SIG-M5 treated with dmso at 0.1 percent for 504 hours (cell line): ENCODE results near the gene ACER2.
A peak's percentile ranks its signal among the peaks of the same experiment; 100 is the strongest.

Experiments
- DNase-seq: peaks from one replicate; lab custom pipeline; 2025; ENCODE audit not compliant: unreplicated experiment; lab: John Stamatoyannopoulos, UW

The ACER2 gene

DNA sequence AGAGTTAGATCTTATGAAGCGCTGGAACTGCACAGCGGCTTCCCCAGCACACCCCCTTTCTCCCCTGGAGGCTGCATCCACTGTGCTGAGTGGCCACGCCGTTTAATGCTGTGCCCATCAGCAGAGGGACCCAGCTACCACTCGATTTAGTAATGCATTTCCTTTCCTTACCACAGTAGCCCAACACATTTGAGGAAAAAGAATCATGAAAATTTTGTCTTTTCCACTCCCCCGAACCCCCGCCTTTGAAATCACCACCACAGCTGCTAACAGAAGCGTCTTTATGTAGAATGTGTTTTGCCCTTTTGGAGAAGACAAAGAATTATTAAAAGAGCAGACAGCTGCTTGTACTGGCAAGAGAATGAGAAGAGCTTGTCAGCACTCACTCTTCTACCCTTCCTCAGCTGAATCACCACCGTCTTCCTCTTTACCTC lies 73.2 kb downstream of the ACER2 start:
- DNase-seq = no peak

DNA sequence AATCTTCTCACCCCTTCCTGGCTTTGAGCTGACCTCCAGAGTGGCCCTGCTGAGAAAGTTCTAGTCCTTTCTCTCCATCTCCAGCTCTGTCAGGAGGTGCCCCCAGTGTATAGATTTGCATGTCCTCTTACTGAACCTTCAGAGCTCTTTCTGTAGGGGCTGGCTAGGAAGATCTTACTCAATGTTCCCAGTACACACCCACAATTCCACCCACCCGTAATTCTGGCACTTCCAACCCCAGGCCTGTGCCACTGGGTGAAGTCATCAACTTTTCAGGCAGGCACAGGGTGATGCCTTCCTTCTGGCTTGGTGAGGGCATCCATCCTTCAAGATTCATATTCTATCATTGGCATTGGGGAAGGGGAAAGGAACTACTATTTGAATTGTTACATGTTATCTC lies 75.9 kb downstream of the ACER2 start:
- DNase-seq = no peak

DNA sequence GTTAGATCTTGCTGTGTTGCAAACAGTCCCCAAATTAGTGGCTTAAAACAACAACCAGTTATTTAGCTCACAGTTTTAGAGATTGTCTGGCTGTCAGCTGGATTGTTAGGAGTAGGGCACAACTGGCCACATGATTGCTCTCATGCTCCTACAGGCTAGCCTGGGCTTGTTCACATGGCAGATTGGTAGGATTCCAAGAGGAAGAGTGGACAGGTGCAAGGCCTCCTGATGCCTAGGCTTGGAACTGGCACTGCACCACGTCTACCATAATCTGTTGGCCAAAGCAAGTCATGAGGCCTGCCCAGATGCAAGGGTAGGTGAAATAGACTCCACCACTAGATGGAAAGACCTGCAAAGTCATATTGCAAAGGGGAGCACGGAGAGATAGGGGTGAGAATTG lies 76.4 kb downstream of the ACER2 start:
- no peak for DNase-seq

- DNase-seq = no peak
Observed at GRCh38 chr9:19486803-19487202, 78.0 kb downstream of the ACER2 start.

DNA sequence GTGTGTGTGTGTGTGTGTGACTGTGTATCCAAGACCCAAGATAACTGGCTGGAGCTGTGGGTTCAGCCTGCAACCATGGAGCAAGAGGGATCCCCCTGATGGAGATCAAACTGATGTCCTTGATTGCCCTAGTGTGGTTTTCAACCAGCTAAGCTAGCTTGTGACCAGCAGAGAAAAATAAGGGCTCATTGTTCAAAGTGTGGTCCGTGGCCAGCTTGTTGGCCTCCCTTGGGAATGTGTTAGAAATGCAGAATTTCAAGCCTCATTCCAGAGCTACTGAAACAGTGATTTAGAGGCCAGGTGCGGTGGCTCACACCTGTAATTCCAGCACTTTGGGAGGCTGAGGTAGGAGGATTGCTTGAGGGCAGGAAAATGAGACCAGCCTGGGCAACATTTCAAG lies 79.9 kb downstream of the ACER2 start:
- no peak for DNase-seq

DNA sequence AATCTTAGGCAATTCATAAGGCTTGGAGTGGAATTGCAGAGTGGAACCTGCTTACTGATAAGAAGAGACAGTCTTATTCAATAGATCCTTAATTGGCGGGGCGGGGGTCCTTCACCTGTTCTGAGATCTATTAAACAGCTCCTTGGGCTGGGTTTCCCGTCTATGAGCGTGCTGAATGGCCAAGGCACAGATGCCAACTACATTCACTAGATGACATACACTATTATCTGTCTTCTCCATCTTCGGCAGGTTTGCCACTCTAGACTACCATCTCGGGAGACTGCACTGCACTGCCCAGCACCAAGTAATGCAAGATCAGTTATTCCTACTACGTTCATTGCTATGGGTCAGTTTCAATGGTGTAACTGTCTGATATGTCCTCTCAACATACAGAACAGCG lies 81.5 kb downstream of the ACER2 start:
- no peak for DNase-seq

DNA sequence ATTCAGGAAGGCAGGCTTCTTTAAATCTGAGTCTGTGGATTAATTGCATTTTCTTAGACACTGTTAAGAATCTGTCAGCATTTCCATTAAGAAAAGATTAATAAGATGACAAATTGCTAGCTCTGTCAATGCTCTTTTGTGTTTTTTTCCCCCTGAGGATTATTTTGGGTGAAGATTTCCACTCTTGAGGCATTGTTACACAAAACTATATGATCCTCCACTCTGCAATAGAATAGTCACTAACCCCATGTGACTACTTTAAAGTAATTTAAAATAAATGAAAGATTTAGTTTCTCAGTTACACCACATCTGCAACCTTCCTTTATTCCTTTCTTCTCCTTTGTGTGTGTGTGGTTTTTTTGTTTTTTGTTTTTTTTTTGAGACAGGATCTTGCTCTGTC lies 82.0 kb downstream of the ACER2 start:
- DNase-seq = no peak

DNA sequence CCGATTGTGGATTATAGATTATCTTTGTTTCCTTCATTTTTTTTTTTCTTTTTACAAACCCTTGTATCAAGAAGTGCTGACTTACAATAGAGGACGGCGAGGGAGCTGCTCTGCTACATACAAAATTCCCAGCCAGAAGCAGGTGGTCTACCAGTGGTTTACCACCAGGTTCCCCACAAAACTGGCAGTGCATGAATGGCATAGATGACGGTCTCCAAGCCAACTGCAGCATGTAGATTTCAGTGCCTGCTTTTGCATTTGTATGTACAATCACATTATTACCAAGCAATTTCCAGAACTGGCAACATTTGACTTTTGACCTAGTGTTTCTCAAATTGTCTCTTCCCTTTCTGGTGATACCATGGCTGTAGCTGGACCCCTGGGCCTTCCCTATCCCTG lies 84.0 kb downstream of the ACER2 start:
- no peak for DNase-seq

- DNase-seq = peak; percentile 37
Observed at GRCh38 chr9:19493174-19493811, 84.5 kb downstream of the ACER2 start.

GRCh38 chr9:19493876-19494275 lies 85.1 kb downstream of the ACER2 start:
- no peak for DNase-seq

DNA sequence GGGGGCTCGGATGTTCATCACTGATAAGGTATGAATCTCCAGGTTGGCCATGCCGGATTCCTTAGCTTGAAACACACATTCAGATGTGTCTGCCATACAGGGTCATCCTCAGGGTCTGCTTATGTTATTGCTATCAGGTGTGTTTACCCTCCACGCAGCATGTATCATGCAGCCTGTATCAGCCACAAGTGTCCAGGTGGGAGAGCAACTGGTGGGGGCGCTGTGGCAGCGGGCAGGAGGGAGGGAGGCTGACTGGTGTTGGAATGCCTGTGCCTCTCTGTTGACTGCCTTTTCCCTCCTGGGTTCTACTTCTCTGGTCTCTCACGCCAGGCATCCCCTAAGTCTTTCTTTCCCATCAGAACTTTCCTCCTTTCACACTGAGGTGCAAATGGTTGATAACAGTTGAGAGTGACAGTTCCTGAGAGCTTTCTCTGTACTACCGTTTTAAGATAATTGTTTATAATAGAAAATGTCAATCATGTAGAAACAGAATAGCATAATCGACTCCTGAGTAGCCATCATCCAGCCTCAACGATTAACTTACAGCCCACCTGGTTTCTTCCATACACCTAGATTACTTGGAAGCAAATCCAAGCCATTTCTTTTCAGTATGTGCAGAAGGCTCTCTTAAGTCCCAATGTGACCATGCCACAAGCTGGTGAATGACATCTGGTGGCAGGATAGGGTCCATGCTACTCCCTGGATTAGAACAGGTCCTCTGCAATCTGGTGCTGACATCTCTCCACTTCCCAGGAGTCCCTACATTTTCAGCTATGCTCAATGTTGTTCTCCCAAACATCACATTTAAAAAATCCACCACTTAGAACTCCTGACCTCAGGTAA lies 86.6 kb downstream of the ACER2 start:
- DNase-seq = no peak

DNA sequence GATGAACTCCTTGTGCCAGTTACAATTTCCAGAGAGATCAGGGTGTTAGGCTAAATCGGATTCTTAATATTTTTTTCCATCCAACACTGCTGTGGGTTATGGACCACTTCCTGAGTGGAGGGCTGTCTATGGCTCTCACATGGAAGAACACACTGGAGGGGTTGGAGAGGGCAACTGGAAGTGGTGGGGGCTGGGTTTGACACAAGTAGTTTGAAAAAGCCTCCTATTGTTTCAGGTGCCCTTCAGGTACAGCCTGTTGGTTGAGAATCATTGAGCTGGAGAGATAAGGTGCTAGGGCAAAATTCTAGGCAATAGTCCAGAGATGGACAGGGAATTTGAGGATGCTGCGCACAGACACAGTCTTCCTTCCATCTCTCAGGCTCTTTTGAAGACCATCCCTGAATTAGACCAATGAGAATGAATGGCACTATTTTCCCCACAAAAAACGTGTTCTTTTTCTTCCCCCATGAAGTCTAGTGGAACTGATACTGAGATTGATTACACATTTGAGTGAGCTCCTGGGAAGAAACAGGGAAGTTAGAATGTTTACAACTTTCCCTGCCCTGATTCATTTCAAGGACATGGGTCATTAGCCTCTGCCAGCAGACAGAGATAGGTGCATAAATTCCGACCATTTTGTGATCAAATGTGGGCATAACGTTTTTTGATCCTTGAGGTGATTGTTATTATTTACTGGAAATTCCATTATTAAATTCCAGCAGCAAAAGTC lies 87.7 kb downstream of the ACER2 start:
- DNase-seq = no peak

DNA sequence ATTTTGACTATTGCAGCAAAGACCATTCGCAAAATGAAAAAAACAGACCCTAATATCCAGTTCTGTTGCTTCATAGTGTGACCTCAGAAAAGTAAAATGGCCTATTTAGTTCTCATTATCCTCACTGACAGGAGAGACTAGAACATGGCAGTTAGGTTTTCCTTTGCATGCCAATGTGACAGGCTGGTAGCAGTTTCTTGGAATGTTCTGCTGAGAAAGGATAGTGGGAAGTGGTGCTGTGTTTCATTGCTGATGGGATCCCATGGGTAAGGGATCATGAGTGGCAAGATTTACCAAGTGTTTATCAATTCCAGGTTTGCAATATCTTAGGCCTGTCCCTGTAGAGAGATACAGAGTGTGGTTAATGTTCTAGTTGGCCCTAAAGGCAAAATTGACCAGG lies 88.5 kb downstream of the ACER2 start:
- no peak for DNase-seq

GRCh38 chr9:19498015-19498414 lies 89.2 kb downstream of the ACER2 start:
- no peak for DNase-seq
